Panc1 (cell line): ENCODE data around the gene LDLR.

Experiments used
- CTCF ChIP-seq: fragments of 450-650 bp; IDR thresholded peaks from 2 replicates; pipeline ENCODE4 v1.5.1; 2017; ENCODE audit warnings: mild to moderate bottlenecking
- POLR2AphosphoS5 ChIP-seq: IDR thresholded peaks from 2 replicates; pipeline ENCODE4 v1.6.1; 2012; ENCODE audit warnings: mild to moderate bottlenecking, low read depth, low read length, moderate library complexity
- TCF7L2 ChIP-seq: IDR thresholded peaks from 2 replicates; pipeline ENCODE4 v1.6.1; 2011; ENCODE audit warnings: mild to moderate bottlenecking, low read depth, low read length, inconsistent platforms

GRCh38 chr19:11116507-11116906 is 27.2 kb downstream of the LDLR start:
- TF ChIP-seq CTCF, result no peak
- no peak for TF ChIP-seq POLR2AphosphoS5
- no peak for TF ChIP-seq TCF7L2
